ENCODE measurements around the gene FARP1. TPM values are rescaled to one million over a fixed set of nuclear protein-coding genes. Genes with fewer than 3 reads are reported as not detected.

The FARP1 gene
- total RNA-seq, 1 experiment from 2014 or later = 5.0 TPM

- no peak for DNase-seq (ENCODE audit: low read depth)
Measured at GRCh38 chr13:98285852-98286594, 143.1 kb downstream of the FARP1 start.

GRCh38 chr13:98286799-98287198, 143.9 kb downstream of the FARP1 start:
- no peak for DNase-seq (ENCODE audit: low read depth)

DNA sequence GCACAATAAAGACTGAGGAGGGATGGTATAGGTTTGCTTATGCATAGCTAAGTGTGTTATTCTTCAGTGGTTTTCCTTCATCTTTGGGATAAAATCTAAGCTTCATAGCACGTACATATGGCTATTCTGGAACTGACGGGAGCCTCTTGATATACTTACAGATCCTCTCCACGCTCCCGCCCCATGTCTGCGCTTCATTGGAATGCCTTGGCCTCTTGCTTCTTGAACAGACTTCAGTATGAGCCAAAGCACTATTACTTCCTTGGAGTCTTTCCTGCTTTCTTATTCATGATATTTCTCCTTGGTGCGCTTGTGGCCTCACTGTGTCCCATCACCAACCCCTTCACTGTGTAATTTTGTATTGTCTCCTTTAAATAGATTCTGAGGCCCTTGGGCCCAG, 145.3 kb downstream of the FARP1 start:
- no peak for DNase-seq (ENCODE audit: low read depth)

DNA sequence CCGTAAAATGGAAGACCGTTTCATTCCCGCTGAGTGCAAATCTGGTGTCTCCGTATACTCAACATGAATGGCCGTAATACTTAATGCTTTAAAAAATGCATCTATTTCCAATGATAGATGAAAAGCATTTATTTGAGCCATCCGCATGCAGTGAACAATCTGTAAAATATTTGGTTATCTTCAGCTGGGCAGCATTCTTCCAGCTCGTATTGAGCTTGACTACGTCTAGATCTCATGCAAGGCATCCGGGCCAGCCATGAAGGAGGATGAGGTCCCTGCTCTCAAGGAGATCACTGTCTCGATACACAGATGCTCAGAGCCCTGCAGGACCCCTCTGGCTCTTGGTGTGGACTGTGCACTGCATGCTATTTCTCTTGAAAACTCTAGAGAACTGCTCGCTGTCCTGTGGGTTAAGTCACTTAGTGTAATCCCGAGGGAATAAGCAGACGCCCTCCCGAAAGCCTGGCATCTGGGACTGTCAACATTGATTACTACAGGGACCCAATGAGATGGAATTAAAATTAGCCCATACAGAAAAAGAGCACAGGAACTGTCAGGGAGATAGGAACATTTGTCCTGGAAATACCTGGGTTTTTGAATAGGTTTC, 146.5 kb downstream of the FARP1 start:
- no peak for DNase-seq (ENCODE audit: low read depth)

- DNase-seq (ENCODE audit: low read depth) = no peak
Measured at GRCh38 chr13:98290261-98290660, 147.4 kb downstream of the FARP1 start.

- no peak for DNase-seq (ENCODE audit: low read depth)
Measured at GRCh38 chr13:98291658-98292057, 148.8 kb downstream of the FARP1 start.

- DNase-seq (ENCODE audit: low read depth) = no peak
Measured at GRCh38 chr13:98293103-98293502, 150.2 kb downstream of the FARP1 start.

DNA sequence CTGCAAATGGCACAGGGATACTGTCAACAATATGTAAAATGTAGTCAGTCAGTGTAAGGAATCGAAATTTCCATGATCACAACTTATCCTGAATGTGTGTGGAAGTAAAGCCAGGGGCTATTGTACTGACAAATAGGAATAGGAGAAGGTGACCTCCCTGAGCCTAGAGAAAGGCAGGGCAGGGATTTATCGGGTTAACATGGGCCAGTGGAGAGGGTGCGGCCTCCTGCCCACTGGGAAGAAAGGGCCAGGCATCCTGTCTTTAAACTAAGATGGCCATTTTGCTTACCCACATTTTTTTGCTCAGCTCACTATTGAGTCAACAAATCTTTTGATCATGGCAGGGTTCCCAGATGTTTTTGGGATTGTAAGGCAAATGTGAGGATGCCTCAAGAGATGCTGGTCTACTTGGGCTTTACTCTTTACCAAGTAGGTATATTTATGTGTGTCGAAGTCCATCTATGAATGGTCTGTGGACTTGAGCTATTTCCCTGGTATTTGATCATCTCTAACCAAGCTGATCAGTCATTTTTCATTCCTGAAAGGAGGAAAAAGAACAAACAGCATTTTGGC, 150.8 kb downstream of the FARP1 start:
- DNase-seq (ENCODE audit: low read depth) = no peak

DNA sequence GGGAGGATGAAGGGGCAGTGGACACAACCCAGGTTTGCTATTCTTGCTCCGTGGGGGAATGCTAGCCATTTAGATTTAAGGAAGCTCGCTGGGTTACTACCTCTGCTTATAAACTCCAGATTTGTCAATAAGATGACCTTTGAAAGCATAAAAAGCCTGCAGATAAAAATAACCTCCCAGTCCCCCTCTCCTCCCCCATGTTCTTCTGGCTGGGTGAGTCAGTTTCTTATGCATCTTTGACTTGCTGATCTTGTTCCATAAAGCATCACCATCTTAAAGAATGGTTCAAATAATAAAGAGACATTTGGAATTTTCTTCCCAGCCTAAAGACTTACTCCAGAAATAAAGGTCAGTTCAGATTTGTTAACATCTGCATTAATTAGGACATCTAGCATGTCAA, 152.5 kb downstream of the FARP1 start:
- no peak for DNase-seq (ENCODE audit: low read depth)

- DNase-seq (ENCODE audit: low read depth) = no peak
Measured at GRCh38 chr13:98297051-98297450, 154.2 kb downstream of the FARP1 start.

DNA sequence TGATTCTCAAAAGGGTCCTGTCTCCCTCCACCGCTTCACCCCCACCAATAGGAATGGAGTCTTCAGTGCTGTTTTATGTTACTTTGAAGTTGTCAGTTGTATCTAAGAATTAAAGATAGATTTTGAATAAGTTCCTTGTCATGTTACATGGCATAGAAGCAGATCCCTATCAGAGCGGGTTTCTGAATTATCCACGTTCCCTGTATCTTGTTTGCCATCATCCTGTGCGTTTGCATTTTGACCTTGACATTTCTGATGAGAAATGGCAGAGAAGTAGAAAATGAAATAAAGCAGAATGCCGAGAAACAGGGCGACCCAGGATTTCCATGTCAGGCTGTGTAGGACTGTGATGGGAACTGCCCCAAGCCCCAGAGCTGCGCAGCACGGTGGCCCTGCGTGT, 154.9 kb downstream of the FARP1 start:
- no peak for DNase-seq (ENCODE audit: low read depth)

- no peak for DNase-seq (ENCODE audit: low read depth)
Measured at GRCh38 chr13:98298599-98298998, 155.7 kb downstream of the FARP1 start.

DNA sequence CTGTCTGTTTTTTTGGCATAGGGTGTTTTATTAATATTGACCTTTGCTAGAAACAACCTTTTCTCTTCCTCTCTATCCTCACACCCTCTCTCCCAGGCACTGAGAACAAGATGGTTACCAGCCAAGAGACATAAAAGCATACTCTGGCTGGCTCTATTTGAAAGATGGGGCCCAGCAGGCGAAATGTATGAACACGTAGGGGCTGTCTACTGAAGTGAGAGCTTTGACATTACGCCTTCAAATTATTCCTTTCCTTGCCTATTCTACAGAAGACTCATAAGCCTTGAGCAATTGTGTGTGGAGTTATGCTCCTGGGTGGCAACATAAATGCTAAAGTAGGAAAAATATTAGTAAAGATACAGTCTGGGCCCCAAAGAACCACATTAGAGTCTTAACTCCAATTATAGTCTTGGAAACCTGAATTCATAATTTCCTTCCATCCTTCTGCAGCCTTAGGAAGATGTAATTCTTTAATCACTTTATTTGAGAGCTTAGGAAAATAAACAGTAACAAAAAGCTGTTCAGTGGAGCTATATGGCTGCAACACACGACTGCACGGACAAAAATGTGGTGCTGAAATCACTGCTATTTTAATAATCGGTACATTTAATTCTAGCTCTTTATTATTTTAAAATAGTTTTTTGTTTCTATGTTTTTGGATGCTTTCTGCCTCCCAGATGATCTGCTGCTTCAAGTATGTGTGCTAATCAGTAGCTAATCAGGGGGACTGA, 156.5 kb downstream of the FARP1 start:
- no peak for DNase-seq (ENCODE audit: low read depth)

- DNase-seq (ENCODE audit: low read depth) = no peak
Measured at GRCh38 chr13:98299966-98300350, 157.1 kb downstream of the FARP1 start.

GRCh38 chr13:98300956-98301641, 158.2 kb downstream of the FARP1 start:
- DNase-seq (ENCODE audit: low read depth) = peak; percentile 20

GRCh38 chr13:98301721-98302120, 158.8 kb downstream of the FARP1 start:
- DNase-seq (ENCODE audit: low read depth) = peak; percentile 29

GRCh38 chr13:98303858-98304257, 161.0 kb downstream of the FARP1 start:
- DNase-seq (ENCODE audit: low read depth) = no peak

GRCh38 chr13:98305670-98306069, 162.8 kb downstream of the FARP1 start:
- no peak for DNase-seq (ENCODE audit: low read depth)

DNA sequence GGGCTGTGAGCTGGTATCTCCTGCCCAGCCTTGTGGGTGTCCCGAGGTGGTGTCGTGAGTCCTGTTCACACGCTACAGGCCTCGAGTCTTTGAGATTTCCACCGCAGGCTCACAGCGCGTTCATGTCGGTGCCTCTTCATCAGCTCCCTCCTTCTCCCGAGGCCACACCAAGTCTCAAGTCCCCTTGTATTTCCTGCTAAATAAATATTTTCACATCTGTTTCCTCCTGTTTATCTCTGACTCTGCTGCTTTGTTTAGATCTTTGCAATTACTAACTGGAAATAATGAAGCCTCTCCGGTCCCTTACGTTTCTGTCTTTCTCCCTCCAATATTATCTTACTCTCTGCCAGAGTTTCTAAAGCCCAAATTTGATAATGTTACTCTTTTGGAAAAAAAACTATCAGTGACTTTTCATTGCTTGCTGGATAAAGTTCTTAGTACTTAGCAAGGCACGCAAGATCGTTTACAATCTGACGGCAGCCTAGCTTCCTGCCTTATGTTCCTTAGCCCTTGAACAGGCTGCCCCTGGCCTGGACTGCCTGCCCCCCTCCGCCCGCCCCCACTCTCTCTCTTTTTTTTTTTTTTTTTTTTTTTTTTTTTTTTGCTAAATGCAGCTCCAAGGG, 164.7 kb downstream of the FARP1 start:
- no peak for DNase-seq (ENCODE audit: low read depth)

GRCh38 chr13:98308086-98308911, 165.4 kb downstream of the FARP1 start:
- no peak for DNase-seq (ENCODE audit: low read depth)
